Stromal cell of bone marrow (primary cell): Measurements from ENCODE around the gene DENND1B.
A peak's percentile ranks its signal among the peaks of the same experiment; 100 is the strongest.
"Not testable (repeated sequence)": the region's sequence is repeated elsewhere in the genome, so short reads cannot be mapped to it uniquely, and the experiment has no call there.

Experiments used
- DNase-seq: peaks from one replicate; pipeline ENCODE4 v3.0.0-alpha.2; 2012; ENCODE audit warnings: low read depth

DENND1B gene

DNA sequence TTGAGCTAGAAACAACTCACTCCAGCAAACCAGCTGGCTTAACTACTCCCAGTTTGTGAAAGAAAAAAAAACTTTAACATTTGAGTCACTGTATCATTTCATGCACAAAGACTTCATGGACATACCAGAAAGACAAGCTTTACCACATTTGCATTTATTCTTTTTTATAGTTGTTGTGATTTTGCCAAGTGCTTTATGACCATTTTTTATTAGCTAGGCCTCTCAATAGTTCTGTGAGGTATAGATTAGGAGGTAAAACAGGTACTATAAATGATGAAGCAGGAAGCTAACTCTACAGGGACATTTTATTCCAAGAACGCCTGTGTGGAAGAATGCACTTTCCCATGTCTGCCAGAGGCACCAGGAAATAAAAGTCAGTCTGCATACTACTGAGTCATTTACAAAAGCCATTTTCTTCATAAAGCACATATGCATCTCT, 8.2 kb upstream of the DENND1B start:
- DNase-seq, result peak; percentile 42

- no peak for DNase-seq
These were observed 7.6 kb upstream of the DENND1B start for GRCh38 chr1:197782722-197783360.

DNA sequence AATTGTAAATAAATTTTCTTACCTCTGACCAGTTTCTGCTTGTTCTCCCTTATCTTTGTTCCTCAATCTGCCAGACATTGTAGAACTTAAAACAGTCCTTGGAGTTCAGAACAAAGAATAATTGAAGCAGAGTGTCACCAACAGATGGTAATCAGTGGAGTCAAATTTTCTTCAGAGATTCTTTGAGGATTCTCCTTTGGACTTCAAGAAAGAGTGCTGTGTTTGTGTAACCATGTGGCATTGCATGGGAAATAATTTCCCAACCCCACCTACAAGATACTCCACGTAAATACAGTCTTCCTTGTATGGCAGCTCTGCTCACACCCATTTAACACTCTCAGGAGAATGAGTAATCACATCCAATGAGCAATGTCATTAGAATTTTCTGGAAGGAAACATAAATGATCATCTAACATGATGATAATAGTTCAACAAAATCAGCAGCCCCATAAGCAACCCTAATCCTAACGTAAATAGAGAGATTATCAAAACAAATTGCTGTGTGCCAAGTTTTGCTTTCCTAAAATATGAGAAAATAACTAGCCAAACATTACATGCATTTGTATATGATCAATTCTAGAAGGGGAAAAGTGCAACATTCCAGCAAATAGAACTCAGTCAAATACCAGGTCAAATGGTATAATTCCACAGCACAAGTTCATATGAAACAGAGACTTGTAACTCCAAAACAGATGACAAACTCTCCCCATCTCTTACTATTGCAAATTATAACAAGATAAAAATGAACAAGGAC, 6.9 kb upstream of the DENND1B start:
- no peak for DNase-seq

- no peak for DNase-seq
These were observed 4.6 kb upstream of the DENND1B start for GRCh38 chr1:197779921-197780320.

- no peak for DNase-seq
These were observed 3.2 kb upstream of the DENND1B start for GRCh38 chr1:197778366-197778945.

DNA sequence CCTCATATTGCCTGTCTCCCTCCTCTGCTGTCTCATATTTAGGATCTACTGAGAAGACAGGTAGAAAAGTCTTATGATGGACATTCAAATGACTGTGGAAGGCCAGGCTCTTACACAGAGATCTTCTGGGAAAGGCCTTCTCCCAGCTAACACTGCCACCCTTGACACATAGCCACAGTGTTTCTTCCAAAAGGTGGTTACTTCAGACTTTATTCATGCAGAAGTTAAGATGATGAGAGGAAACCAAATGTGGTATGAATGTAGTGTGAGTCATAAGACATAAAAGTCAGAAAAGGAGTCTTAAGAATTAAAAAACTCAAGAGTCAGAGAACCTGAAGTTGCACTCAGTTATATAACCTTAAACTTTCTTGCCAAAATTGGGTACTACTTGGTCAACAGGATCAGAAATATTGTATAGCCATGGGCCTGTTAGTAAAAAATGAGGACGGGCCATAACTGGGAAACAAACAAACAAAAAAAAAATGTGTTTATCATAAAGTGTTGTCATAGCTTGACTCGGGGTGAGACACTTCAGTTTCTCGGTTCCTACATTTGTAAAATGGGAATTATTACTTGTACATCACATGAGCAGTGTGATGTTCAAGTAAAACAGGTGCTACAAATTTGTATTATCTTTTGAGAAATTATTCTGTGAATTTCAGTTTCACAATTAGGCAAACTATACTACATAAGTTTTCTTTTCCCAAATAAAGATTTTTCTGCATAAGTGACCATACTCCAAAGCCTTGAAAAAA, 1.2 kb upstream of the DENND1B start:
- DNase-seq, result peak; percentile 86

GRCh38 chr1:197774466-197775281, 606 bp downstream of the DENND1B start:
- DNase-seq, result no peak

GRCh38 chr1:197773856-197774255, 1.4 kb downstream of the DENND1B start:
- DNase-seq, result no peak

GRCh38 chr1:197771904-197772556, 3.2 kb downstream of the DENND1B start:
- no peak for DNase-seq

DNA sequence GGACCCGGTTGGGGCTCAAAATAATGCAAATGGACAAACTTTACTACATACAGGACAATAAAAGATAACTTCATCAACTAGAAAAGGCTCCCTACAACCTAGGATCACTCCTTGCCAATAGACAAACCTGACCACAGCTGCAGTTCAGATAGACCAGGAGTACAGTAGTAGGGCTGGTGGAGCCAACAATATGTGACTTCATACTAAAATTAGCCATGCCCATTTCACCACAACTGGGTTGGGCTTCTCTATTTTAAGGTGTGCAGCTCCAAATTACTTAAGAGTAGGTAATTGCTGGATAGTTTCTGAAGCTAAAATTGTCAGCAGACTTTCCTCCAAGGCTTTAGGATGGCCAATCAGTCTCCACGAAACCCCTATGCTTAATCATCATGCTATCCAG, 3.9 kb downstream of the DENND1B start:
- no peak for DNase-seq

DNA sequence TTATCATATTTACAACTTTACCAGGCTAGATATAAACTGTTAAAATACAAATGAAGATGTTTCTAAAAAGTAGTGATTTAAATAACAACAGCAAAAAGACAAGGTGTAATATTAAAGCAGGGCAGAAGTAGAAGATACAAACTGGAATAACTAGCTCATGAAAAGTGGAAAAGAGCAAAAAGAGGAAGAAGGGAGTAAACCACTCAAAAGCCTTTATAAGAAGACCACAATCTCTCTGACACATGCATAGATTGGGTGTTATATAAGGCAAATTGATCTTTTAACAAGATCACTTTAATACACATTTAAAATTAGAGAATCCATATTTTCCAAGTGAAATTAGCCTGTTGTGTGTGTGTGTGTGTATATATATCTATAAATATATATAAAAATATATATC, 5.0 kb downstream of the DENND1B start:
- DNase-seq, result no peak

GRCh38 chr1:197769287-197769686, 6.0 kb downstream of the DENND1B start:
- DNase-seq, result no peak

- no peak for DNase-seq
These were observed 7.1 kb downstream of the DENND1B start for GRCh38 chr1:197768014-197768805.

- DNase-seq, result no peak
These were observed 11.5 kb downstream of the DENND1B start for GRCh38 chr1:197763769-197764168.

DNA sequence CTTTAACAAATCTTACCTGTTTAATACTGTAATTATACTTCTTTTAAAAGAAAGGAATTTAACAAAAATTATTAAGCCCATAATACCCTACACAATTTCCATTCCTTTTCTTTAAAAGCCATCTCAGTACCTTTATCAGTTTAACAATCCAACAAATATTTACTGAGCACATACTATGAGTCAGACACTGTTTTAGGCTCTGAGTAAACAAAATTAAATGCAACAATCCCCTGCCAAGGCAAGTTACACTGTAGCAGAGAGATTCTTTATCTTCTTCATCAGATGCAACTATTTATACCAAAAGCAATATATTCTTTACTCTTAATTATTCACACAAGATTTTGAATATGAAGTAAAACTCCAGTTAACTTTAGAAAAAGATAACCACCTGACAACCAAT, 12.0 kb downstream of the DENND1B start:
- no peak for DNase-seq

DNA sequence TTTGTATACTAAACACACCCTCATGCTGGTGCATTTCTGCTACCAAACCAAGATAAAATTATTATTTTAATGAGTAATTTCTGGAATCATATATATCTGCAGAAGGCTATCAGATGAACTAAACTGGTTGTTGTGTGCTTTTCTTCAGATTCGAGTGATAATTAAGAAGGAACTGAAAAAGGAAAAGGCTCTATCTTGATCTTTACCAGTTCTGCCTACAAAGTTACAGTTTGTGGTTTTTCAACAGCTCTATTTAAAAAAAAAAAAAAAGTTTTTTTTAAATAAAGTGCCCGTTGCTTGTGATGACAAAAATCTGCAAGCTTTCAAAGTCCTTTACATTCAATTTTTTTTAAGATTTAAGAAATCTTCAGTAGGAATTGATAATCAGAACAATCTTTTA, 13.6 kb downstream of the DENND1B start:
- DNase-seq, result no peak

- DNase-seq, result not testable (repeated sequence)
These were observed 19.7 kb downstream of the DENND1B start for GRCh38 chr1:197755553-197755952.

DNA sequence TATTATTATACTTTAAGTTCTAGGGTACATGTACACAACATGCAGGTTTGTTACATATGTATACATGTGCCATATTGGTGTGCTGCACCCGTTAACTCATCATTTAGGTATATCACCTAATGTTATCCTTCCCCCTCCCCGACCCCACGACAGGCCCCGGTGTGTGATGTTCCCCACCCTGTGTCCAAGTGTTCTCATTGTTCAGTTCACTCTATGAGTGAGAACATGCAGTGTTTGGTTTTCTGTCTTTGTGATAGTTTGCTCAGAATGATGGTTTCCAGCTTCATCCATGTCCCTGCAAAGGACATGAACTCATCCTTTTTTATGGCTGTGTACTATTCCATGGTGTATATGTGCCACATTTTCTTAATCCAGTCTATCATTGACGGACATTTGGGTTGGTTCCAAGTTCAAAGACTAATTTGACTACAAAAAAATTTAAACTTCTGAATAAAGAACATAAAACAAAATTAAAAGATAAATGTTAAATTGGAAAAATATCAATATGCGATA, 22.6 kb downstream of the DENND1B start:
- not testable (repeated sequence) for DNase-seq

DNA sequence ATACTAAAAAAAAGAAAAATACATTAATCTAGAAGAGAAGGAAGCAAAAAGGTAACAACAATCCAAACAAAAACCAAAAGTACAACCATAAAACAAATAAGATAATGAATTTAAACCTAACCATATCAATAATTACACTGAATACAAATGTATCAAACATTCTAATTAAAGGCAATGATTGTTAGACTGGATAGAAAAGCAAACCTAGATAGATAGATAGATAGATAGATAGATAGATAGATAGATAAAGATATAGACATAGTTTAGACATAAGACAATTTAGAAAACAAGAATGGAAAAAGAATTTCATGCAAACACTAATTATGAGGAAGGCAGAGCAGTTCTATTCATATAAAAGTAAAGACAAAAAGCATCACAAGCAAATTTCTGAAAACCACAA, 24.9 kb downstream of the DENND1B start:
- DNase-seq, result no peak

- DNase-seq, result no peak
These were observed 29.4 kb downstream of the DENND1B start for GRCh38 chr1:197745911-197746310.
